Fibroblast of mammary gland (primary cell): ENCODE data around the gene RNF25.

Source experiments
- DNase-seq: peaks from one replicate; pipeline ENCODE4 v3.0.0-alpha.2; 2010; ENCODE audit warnings: low read depth
- H3K4me3 ChIP-seq: 2 replicates; pipeline ENCODE4 v1.5.1; 2011; ENCODE audit warnings: low read depth, mild to moderate bottlenecking, low read length, moderate library complexity; ENCODE audit not compliant: control insufficient read depth
- CTCF ChIP-seq: conservative IDR thresholded peaks from 2 replicates; pipeline ENCODE4 v1.5.1; 2011; ENCODE audit warnings: low read depth, low read length, inconsistent platforms; ENCODE audit not compliant: control insufficient read depth, insufficient read depth

Gene RNF25

GRCh38 chr2:218716070-218716469 is 44.3 kb upstream of the RNF25 start:
- peak; percentile 63 for DNase-seq
- H3K4me3 ChIP-seq = no peak overlapping the region
- TF ChIP-seq CTCF = no peak

GRCh38 chr2:218713922-218714321 is 42.1 kb upstream of the RNF25 start:
- no peak for DNase-seq
- TF ChIP-seq CTCF = no peak
- H3K4me3 ChIP-seq = no peak overlapping the region

- DNase-seq = no peak
- H3K4me3 ChIP-seq = peak overlapping the region; percentile 87
- no peak for TF ChIP-seq CTCF
Observed at GRCh38 chr2:218711550-218711929, 39.7 kb upstream of the RNF25 start.

GRCh38 chr2:218710687-218711549 is 39.1 kb upstream of the RNF25 start, which contains the start of gene TTLL4:
TSS of gene TTLL4 (plus strand) at chr2:218710835. CDS start at chr2:218737677, 26,842 bp downstream.
- TF ChIP-seq CTCF = peak; percentile 32
- peak; percentile 93 for DNase-seq
- peak within 1 kb of the TSS; percentile 87 for H3K4me3 ChIP-seq

GRCh38 chr2:218710334-218710686 is 38.5 kb upstream of the RNF25 start:
- no peak for TF ChIP-seq CTCF
- H3K4me3 ChIP-seq = peak overlapping the region; percentile 87
- no peak for DNase-seq

GRCh38 chr2:218709908-218710307 is 38.1 kb upstream of the RNF25 start:
- no peak overlapping the region for H3K4me3 ChIP-seq
- no peak for TF ChIP-seq CTCF
- DNase-seq = no peak

- H3K4me3 ChIP-seq = no peak overlapping the region
- DNase-seq = no peak
- TF ChIP-seq CTCF = no peak
Observed at GRCh38 chr2:218708086-218708485, 36.3 kb upstream of the RNF25 start.
